SIG-M5 treated with dmso at 0.1 percent for 504 hours (cell line): Measurements from ENCODE around the gene AMZ1.
A peak's percentile ranks its signal among the peaks of the same experiment; 100 is the strongest.
"Not testable (repeated sequence)": the region's sequence is repeated elsewhere in the genome, so short reads cannot be mapped to it uniquely, and the experiment has no call there.

Experiments
- DNase-seq: peaks from one replicate; lab custom pipeline; 2025; ENCODE audit not compliant: unreplicated experiment; lab: John Stamatoyannopoulos, UW

Gene AMZ1

GRCh38 chr7:2709553-2710285 is 21.7 kb downstream of the AMZ1 start:
- peak; percentile 47 for DNase-seq

GRCh38 chr7:2710286-2710655 is 22.3 kb downstream of the AMZ1 start:
- no peak for DNase-seq

GRCh38 chr7:2710901-2711551 is 23.0 kb downstream of the AMZ1 start:
- DNase-seq, result no peak

- no peak for DNase-seq
These were observed 24.1 kb downstream of the AMZ1 start for GRCh38 chr7:2711895-2712675.

- peak; percentile 11 for DNase-seq
These were observed 25.4 kb downstream of the AMZ1 start for GRCh38 chr7:2713370-2713769.

- DNase-seq, result no peak
These were observed 26.0 kb downstream of the AMZ1 start for GRCh38 chr7:2713978-2714377.

- DNase-seq, result no peak
These were observed 26.6 kb downstream of the AMZ1 start for GRCh38 chr7:2714636-2715035.

- peak; percentile 76 for DNase-seq
These were observed 27.6 kb downstream of the AMZ1 start for GRCh38 chr7:2715341-2716231.

- DNase-seq, result no peak
These were observed 28.5 kb downstream of the AMZ1 start for GRCh38 chr7:2716488-2716887.

- DNase-seq, result no peak
These were observed 28.9 kb downstream of the AMZ1 start for GRCh38 chr7:2716906-2717292.

- DNase-seq, result no peak
These were observed 29.6 kb downstream of the AMZ1 start for GRCh38 chr7:2717293-2718261.

- no peak for DNase-seq
These were observed 30.4 kb downstream of the AMZ1 start for GRCh38 chr7:2718296-2718965.

- no peak for DNase-seq
These were observed 31.0 kb downstream of the AMZ1 start for GRCh38 chr7:2719007-2719406.

- no peak for DNase-seq
These were observed 32.0 kb downstream of the AMZ1 start for GRCh38 chr7:2720024-2720423.

- no peak for DNase-seq
These were observed 33.8 kb downstream of the AMZ1 start for GRCh38 chr7:2721842-2722241.

- DNase-seq, result no peak
These were observed 34.6 kb downstream of the AMZ1 start for GRCh38 chr7:2722591-2722990.

GRCh38 chr7:2723138-2723850 is 35.3 kb downstream of the AMZ1 start:
- no peak for DNase-seq

GRCh38 chr7:2724036-2724435 is 36.0 kb downstream of the AMZ1 start:
- not testable (repeated sequence) for DNase-seq
